Suppressor macrophage treated with lipopolysaccharide for 4 hours (primary cell): Measurements from ENCODE around the gene CPAMD8.

Experiments used
- DNase-seq: peaks from one replicate; pipeline ENCODE4 v3.0.0-alpha.2; 2020

The CPAMD8 gene

DNA sequence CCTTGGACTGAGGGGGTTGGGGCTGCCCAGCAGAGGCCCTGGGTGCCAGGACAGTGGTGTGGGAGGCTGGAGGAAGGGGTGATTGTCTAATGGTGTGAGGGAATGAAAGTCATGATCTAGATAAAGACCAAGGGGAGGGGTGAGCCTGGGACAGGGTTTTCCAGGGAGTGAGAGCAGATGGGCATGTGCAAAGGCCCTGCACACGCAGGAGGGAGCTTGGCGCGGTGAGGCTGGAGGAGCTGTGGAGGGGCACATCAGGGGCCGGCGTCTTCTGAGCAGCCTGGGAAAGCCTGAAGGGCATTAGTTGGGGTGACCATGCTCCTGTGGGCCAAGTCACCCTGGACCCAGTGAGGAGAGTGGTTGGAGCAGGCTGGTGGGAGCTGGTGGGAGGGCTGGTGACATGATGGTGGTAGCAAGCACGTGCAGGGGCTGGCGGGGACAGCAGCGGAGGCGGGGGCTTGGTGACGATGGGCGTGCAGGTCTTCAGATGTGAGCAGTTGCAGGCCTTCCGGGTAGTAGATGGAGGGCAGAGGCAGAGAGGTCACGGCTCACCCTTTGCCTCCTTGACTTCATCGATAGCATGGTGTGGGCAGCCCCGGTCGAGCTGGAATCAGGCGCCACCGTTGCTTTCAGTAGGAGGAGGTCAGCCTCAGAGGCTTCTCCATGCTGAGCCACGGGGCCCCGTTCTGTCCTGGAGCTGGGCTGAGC, 158.0 kb downstream of the CPAMD8 start:
- no peak for DNase-seq

- no peak for DNase-seq
These were observed 159.4 kb downstream of the CPAMD8 start for GRCh38 chr19:16867211-16867610.

DNA sequence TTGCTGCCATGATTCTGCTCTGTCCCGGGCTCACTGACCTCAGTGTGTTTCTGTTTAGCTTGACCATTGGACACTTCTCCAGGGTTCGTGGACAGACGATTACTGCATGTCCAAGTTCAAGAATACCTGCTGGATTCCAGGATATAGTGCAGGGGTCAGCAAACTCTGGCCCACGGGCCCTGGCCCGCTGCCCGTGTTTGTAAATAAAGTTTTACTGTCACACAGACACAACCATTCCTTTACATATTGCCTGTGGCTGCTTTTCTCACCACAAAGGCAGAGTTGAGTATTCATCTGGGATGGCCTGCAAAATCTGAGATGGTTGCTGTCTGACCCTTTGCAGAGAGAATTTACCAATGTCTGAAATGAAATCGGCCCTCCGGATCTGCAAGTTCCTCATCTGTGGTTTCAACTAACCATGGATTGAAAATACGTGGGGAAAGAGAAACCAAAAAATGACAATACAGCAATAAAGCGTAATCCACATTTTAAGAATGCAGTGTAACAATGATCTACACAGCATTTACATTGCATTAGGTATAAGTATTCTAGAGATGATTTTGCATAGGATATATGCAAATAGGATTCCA, 163.7 kb downstream of the CPAMD8 start:
- DNase-seq, result peak; percentile 78

DNA sequence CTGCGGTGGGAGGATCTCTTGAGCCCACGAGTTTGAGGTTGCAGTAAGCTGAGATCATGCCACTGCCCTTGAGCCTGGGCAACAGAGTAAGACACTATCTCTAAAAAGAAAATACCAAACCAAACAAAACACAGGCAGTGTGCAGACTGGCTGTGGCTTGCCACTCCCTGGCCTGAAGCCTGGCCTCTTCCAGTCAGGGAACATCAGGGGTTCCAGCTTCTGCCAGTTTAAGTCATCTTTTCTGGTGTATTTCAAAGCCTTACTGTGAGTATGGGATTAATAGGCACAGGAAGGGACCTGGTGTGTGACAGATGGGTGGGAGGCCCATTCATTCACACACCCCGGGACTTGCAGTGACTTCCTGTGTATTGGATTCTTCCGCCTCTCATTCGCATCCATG, 164.8 kb downstream of the CPAMD8 start:
- no peak for DNase-seq

- no peak for DNase-seq
These were observed 165.6 kb downstream of the CPAMD8 start for GRCh38 chr19:16861011-16861410.

- no peak for DNase-seq
These were observed 166.5 kb downstream of the CPAMD8 start for GRCh38 chr19:16860118-16860517.

- DNase-seq, result no peak
These were observed 167.0 kb downstream of the CPAMD8 start for GRCh38 chr19:16859626-16860025.

DNA sequence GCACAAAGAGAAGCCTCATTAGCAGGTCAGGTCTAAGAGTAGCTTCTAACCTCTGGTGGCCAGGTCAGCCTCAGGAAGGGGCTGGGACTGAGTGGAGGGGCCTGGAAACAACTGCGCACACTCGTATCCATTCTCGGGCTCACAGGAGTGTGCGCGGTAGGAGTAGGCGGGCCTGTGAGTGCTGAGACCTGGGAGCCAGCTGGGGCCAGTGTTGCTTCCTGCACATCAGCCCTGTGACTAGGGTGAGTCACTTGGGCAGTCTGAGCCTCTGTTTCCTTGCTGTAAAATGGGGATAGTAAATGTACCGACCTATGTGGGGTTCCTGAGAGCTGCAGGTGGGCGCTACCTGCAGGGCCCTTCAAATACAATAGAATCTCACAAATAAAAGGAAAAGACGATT, 170.5 kb downstream of the CPAMD8 start:
- DNase-seq, result no peak

GRCh38 chr19:16853066-16853465, 173.5 kb downstream of the CPAMD8 start:
- DNase-seq, result no peak

DNA sequence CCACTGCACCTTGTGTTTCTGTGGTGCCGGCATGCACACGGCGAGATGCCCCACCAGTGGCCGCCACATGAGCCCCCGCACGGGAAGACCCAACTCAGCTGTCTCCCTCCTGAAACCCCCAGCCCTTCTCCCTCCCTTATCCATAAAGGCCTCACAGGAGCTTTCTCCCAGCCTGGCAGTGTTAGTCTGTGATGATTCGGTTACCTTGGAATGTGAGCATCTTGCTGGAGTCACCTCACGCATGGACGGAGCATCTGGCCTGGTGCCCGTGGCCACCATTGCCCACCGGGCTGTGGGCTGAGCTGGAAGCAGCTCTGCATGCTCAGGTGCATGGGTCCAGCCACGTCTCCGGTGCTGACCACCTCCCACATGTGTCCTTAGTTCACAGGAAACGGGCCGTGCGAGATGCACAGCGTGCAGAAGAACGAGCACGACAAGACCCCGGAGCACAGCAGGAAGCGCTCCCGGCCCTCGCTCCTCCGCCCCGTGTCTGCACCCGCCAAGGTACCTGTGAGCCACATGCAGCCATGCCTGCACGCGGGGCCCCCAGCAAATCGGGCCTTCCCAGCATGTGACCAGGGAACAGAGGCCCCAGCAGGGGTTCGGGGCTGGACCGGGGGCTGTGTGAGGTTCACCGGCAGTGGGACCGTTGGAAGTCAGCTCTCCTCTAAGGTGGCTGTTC, 175.4 kb downstream of the CPAMD8 start:
- no peak for DNase-seq

DNA sequence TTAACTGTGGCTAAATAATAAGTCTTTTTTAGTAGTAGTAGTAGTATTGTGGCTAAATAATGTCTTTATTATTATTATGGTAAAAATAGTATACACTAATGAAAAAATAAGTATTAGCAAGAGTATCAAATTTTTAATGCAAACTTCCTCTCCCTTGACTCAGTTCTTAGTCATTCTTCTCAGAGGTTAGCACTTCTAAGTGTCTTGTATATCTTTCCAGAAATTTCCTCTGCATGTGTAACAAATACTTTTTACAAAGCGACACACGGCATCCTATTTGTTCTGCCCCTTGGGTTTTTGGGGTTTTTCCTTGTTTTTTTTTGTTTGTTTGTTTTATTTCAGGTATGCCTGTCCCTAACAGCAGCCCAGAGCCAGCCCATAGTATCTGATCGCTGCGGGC, 176.5 kb downstream of the CPAMD8 start:
- no peak for DNase-seq

- no peak for DNase-seq
These were observed 177.4 kb downstream of the CPAMD8 start for GRCh38 chr19:16849168-16849567.

DNA sequence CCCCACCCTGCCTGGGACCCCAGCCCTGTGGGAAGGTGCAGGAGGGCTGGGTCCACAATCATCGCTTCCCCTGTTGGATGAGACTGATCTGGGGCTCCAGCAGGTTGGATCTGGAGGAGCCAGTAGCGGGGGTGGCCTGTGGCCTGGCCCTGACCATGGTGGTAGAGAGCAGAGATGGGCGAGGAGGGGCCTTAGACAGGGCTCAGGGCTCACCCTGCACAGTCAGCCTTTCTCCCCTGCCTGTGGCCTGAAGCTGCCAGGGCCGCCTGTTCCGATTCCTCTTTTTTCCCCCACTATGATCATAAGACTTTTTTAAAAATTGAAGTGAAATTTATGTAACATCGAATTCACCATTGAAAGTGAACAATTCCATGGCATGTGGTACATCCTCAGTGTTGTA, 179.2 kb downstream of the CPAMD8 start:
- DNase-seq, result peak; percentile 58

DNA sequence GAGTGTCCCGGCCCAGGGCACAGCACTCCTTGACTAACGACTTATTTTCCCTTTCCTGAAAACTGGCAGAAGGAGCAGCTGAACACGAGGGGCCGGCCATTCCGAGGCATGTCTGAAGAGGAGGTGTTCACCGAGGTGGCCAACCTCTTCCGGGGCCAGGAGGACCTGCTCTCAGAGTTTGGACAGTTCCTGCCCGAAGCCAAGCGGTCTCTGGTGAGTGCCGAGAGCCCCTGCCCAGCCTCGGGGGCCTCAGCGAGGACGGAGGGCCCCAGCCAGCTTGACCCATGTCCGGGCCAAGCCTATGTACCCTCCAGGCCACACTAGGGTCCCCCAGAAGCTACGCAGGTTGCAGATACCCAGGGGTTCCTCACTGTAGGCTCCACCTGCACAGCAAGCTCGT, 179.7 kb downstream of the CPAMD8 start:
- no peak for DNase-seq
